HG03354 (cell line): ENCODE measurements around the gene EWSR1.
"Not testable (repeated sequence)": the region's sequence is repeated elsewhere in the genome, so short reads cannot be mapped to it uniquely, and the experiment has no call there.

Source experiments
- ATAC-seq: cut with Tn5 transposase; IDR thresholded peaks from one replicate; pipeline ENCODE4 v1.9.1; 2021; ENCODE audit warnings: mild to moderate bottlenecking; ENCODE audit not compliant: unreplicated experiment, poor library complexity, severe bottlenecking

The EWSR1 gene

DNA sequence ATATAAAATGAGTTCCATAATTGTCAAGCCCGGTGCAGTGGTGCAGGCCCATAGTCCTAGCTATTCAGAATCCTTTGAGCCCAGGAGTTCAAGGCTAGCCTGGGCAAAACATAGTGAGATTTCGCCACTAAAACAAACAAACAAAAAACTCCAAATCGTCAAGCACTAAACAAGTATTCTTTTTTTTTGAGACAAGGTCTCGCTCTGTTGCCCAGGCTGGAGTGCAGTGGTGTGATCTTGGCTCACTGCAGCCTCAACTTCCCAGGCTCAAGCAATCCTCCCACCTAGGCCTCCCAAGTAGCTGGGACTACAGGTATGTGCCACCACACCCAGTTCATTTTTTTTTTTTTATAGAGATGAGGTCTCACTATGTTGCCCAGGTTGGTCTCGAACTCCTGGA is 76.8 kb downstream of the EWSR1 start:
- not testable (repeated sequence) for ATAC-seq

DNA sequence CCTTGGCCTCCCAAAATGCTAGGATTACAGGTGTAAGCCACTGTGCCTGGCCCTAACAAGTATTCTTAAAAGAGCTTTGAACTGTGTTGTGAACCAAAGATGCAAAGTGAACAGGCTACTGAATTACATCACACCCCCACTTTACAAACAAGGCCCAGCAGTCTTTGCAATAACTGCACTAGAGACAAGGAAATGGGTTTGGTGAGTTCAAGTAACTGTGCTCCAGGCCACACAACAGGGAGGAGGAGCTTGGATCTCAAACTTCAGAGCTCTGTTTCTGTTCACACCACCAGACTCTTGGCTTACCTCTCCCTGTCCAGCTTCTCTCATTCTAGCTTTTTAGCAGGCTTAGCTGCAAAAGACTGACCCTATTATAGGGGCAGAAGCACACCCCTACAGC is 77.9 kb downstream of the EWSR1 start:
- no peak for ATAC-seq

DNA sequence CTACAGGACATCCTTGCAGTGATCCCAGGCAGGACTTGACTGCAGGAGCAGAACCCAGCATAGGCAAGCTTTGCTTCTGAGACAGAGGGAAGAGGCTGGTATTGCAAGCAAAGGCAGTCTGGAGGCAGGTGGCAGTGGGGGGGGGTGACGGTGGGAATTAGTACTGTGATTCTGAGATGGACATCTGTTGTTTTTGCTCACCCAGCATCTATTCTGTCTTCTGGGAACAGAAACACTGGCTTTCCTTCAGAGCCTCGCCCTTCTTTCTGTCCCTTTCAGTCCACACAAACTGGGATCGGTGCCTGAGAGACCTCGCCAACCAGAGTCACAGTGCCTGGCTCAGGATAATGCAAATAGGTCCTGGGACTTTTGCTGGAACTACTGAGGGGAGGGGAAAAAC is 78.6 kb downstream of the EWSR1 start:
- ATAC-seq = no peak

DNA sequence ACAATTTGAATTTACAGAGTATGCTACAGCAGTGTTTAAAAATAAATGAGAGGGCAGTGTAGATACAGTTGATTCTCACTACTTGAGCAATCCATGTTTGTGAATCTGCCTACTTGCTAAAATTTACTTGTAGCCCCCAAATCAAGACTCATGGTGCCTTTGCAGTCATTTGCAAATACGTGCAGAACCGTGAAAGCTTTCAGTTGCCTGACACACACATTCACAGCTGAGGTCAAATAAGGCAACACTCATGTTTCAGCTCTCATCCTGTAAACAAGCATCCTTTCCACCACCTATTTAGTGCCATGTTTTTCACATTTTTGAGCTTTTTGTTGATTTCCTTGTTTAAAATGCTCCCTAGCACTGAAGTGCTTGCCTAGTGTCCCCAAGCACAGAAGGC is 80.0 kb downstream of the EWSR1 start:
- no peak for ATAC-seq

DNA sequence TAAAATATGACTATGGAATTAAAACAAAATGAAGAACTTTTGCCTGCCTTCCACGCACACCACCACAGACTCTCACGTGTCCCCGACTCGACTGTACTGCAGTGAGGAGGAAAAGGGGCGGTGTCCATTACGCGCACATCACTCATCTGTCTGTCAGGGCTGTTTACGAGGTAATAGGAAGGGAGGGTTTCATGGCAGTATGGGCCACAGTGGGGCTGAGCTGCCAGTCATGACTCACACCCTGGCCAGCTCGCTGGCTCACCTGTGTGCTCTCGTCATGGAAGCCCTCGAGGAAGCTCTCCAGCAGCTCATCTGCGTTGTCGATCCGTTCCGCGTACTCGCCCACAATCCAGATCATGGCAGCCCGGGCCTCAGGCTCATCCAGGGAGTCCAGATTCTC is 80.9 kb downstream of the EWSR1 start:
- no peak for ATAC-seq
